ENCODE results near the gene GFAP.

DNA sequence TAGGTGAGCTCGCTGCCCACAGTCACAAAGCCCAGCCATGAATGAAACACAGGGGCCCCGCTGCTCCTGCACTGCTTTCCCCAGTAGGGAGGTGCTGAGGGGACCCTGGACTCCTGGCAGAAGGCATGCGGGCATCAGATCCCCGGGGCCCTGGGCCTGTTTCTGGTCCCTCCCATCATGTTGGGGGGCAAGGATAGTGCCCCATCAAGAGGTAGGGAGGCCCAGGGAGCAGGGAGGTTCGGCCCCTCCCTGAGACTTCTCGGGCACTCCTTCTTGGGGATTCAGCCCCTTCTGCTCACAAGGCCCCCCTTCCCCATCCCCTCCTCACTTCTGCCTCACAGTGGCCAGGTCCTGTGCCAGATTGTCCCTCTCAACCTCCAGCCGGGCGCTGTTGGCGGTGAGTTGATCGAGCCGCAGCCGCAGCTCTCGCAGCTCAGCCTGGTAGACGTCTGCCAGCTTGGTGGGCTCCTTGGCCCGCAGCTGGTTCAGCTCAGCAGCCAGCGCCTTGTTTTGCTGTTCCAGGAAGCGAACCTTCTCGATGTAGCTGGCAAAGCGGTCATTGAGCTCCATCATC, 515 bp downstream of the GFAP start:
- TF ChIP-seq, protein P1, sequence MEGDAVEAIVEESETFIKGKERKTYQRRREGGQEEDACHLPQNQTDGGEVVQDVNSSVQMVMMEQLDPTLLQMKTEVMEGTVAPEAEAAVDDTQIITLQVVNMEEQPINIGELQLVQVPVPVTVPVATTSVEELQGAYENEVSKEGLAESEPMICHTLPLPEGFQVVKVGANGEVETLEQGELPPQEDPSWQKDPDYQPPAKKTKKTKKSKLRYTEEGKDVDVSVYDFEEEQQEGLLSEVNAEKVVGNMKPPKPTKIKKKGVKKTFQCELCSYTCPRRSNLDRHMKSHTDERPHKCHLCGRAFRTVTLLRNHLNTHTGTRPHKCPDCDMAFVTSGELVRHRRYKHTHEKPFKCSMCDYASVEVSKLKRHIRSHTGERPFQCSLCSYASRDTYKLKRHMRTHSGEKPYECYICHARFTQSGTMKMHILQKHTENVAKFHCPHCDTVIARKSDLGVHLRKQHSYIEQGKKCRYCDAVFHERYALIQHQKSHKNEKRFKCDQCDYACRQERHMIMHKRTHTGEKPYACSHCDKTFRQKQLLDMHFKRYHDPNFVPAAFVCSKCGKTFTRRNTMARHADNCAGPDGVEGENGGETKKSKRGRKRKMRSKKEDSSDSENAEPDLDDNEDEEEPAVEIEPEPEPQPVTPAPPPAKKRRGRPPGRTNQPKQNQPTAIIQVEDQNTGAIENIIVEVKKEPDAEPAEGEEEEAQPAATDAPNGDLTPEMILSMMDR (IDR thresholded peaks at IDR 0.05; ENCODE audit: low read length) = no peak
- TF ChIP-seq EZH2 (IDR thresholded peaks at IDR 0.05; ENCODE audit: borderline replicate concordance, low read length) = no peak
